Smooth muscle cell (in vitro differentiated cells): ENCODE results near the gene P2RY2. TPM values are rescaled to one million over a fixed set of nuclear protein-coding genes. Genes with fewer than 3 reads are reported as not detected.

Experiments used
- DNase-seq: peaks from one replicate; lab custom pipeline; 2025; ENCODE audit not compliant: unreplicated experiment; lab: John Stamatoyannopoulos, UW
- H2AFZ ChIP-seq: fragments of 200-600 bp; sonication (generic); 2 replicates; pipeline ENCODE4 v1.6.0; 2016; ENCODE audit warnings: antibody characterized with exemption, low read depth, mild to moderate bottlenecking
- H3F3A ChIP-seq: fragments of 200-600 bp; sonication (generic); 2 replicates; pipeline ENCODE4 v1.6.0; 2017; ENCODE audit warnings: antibody characterized with exemption, low read depth
- H3K27ac ChIP-seq: fragments of 200-600 bp; sonication (generic); 2 replicates; pipeline ENCODE4 v1.5.1; 2016; ENCODE audit warnings: low read depth, mild to moderate bottlenecking
- H3K27me3 ChIP-seq: fragments of 200-600 bp; sonication (generic); 2 replicates; pipeline ENCODE4 v1.6.1; 2016; ENCODE audit warnings: low read depth, mild to moderate bottlenecking
- H3K36me3 ChIP-seq: fragments of 200-600 bp; sonication (generic); 2 replicates; pipeline ENCODE4 v1.5.1; 2016; ENCODE audit warnings: low read depth
- H3K4me1 ChIP-seq: fragments of 200-600 bp; sonication (generic); 2 replicates; pipeline ENCODE4 v1.5.1; 2016; ENCODE audit warnings: low read depth
- H3K4me2 ChIP-seq: fragments of 200-600 bp; sonication (generic); 2 replicates; pipeline ENCODE4 v1.6.0; 2016; ENCODE audit warnings: mild to moderate bottlenecking
- H3K4me3 ChIP-seq: fragments of 200-600 bp; sonication (generic); 2 replicates; pipeline ENCODE4 v1.5.1; 2016; ENCODE audit warnings: mild to moderate bottlenecking
- H3K79me2 ChIP-seq: fragments of 200-600 bp; sonication (generic); 2 replicates; pipeline ENCODE4 v1.6.0; 2016; ENCODE audit warnings: low read depth, mild to moderate bottlenecking
- H3K9ac ChIP-seq: fragments of 200-600 bp; sonication (generic); 2 replicates; pipeline ENCODE4 v1.6.0; 2016; ENCODE audit warnings: low read depth
- H3K9me3 ChIP-seq: fragments of 200-600 bp; sonication (generic); replicated peaks from 2 replicates; pipeline ENCODE4 v1.5.1; 2016; ENCODE audit warnings: low read depth
- H4K20me1 ChIP-seq: fragments of 200-600 bp; sonication (generic); 2 replicates; pipeline ENCODE4 v1.6.0; 2016; ENCODE audit warnings: low read depth
- WGBS: methylation state at CpG from one replicate; pipeline ENCODE4 v1.1.7; 2016; ENCODE audit warnings: low lambda C conversion rate; 5-methylcytosine and 5-hydroxymethylcytosine counted together
- polyA plus RNA-seq: library from polyadenylated mRNA; unstranded; fragments of >200 nt; fragmentation: Nextera tagmentation; extraction: Ambion mirVana; gene quantifications from 2 replicates; pipeline ENCODE4 v1.2.1, GENCODE V29; 2016
- total RNA-seq: library from RNA; depleted of rRNA; stranded (reverse); fragments of >200 nt; gene quantifications from 2 replicates; pipeline ENCODE4 v1.2.3, GENCODE V29; 2014
- TF ChIP-seq, protein P1 (sequence below): fragments of 200-600 bp; sonication (generic); IDR thresholded peaks from 2 replicates; pipeline ENCODE4 v1.5.1; 2017; ENCODE audit warnings: borderline replicate concordance, mild to moderate bottlenecking, antibody characterized with exemption; ENCODE audit not compliant: insufficient read depth, poor library complexity, severe bottlenecking

Gene P2RY2
- total and polyA plus RNA-seq, 2 experiments from 2014 or later: 5.8 TPM; not detected in 1

DNA sequence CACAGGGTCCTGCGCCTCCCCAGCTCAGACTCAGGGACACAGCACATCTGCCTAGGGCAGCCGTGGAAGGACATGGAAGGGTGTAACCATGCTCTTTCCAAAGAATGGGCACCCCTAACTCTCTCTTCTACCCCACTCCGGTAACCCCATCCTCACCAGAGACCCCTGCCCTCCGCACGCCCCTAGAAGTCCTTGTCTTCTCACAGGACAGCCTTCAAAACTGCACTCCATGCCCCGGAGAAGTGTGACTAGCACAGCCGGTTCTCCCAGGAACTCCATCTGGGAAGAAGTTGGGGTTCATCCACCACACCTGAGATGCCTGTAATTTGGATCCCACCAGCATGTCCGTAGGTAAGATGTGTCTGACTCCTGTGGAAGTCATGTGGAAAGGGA is 25.0 kb downstream of the P2RY2 start:
- DNase-seq: no peak
- 84% methylated on average over 8 of the region's 8 CpGs for WGBS
- TF ChIP-seq, protein P1, sequence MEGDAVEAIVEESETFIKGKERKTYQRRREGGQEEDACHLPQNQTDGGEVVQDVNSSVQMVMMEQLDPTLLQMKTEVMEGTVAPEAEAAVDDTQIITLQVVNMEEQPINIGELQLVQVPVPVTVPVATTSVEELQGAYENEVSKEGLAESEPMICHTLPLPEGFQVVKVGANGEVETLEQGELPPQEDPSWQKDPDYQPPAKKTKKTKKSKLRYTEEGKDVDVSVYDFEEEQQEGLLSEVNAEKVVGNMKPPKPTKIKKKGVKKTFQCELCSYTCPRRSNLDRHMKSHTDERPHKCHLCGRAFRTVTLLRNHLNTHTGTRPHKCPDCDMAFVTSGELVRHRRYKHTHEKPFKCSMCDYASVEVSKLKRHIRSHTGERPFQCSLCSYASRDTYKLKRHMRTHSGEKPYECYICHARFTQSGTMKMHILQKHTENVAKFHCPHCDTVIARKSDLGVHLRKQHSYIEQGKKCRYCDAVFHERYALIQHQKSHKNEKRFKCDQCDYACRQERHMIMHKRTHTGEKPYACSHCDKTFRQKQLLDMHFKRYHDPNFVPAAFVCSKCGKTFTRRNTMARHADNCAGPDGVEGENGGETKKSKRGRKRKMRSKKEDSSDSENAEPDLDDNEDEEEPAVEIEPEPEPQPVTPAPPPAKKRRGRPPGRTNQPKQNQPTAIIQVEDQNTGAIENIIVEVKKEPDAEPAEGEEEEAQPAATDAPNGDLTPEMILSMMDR: no peak
- H3K9ac ChIP-seq: no peak overlapping the region
- H3K9me3 ChIP-seq: no peaks in the 10 kb centered on the region
- peak overlapping the region; percentile 71 for H3K4me2 ChIP-seq
- no peak overlapping the region for H2AFZ ChIP-seq
- no peaks in the 10 kb centered on the region for H3K4me1 ChIP-seq
- H3F3A ChIP-seq: no peaks in the 10 kb centered on the region
- H3K4me3 ChIP-seq: no peak overlapping the region
- H4K20me1 ChIP-seq: no peaks in the 10 kb centered on the region
- H3K79me2 ChIP-seq: no peaks in the 10 kb centered on the region
- H3K27ac ChIP-seq: no peak overlapping the region
- no peaks in the 10 kb centered on the region for H3K36me3 ChIP-seq
- H3K27me3 ChIP-seq: no peaks in the 10 kb centered on the region

DNA sequence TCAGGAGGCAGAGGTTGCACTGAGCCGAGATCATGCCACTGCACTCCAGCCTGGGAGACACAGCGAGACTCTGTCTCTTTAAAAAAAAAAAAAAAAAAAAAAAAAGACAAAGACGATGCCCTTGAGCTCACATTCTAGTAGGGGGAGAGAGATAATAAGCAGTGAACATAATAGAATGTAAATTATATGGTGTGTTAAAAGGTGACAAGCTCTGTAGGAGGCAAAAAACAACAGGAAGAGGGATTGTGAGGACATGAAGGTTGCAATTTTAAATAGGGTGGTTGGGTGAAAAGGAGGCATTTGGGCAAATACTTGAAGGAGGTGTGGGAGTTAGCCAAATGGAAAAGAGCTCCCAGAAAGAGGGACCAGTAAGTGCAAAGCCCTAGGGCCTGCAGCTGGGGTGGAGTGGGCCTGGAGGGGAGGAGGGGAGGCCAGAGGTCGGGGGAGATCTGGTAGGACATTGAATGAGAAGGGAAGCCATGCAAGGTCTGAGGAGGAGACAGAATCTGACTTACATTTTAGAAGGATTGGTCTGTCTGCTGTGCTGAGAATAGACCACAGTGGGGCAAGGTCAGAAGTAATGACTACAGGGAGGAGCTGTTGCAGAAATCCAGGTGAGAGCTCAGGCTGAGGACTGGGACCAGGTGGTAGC is 26.6 kb downstream of the P2RY2 start:
- Histone ChIP-seq H3K27me3 (no peaks in the 10 kb centered on the region), H3K79me2 (no peaks in the 10 kb centered on the region), H3F3A (no peaks in the 10 kb centered on the region), H3K4me1 (no peaks in the 10 kb centered on the region), H3K9me3 (no peaks in the 10 kb centered on the region), H3K4me3 (no peak overlapping the region), H3K36me3 (no peaks in the 10 kb centered on the region), H3K9ac (no peak overlapping the region), H4K20me1 (no peaks in the 10 kb centered on the region), H2AFZ (no peak overlapping the region), H3K4me2 (no peak overlapping the region), H3K27ac (no peak overlapping the region)
- TF ChIP-seq, protein P1: no peak
- DNase-seq: no peak
- WGBS: 66% methylated on average over 4 of the region's 4 CpGs

DNA sequence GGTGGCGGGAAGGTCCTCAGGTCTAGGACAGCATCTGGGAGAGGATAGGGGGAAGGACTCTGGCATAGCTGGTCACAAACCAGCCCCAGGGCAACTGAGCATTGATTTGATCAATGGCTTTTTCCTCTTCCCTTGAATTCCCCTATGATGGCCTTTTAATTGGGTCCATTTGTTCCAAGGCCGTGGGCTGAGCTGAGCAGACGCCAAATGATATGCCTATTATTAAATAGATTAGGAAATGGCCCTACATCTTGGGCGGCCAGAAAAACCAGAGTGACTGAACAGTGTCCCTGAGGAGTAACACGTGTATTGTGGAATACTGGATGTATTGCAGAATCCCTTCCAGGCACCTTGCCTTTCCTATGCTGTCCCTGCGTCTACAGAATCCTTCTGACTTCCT is 27.4 kb downstream of the P2RY2 start:
- no peak overlapping the region for H3K27ac ChIP-seq
- no peak overlapping the region for H3K9ac ChIP-seq
- no peaks in the 10 kb centered on the region for H3K36me3 ChIP-seq
- WGBS: 65% methylated on average over 6 of the region's 6 CpGs
- H3K27me3 ChIP-seq: no peaks in the 10 kb centered on the region
- no peak for DNase-seq
- H4K20me1 ChIP-seq: no peaks in the 10 kb centered on the region
- TF ChIP-seq, protein P1: no peak
- H3K4me2 ChIP-seq: no peak overlapping the region
- no peak overlapping the region for H2AFZ ChIP-seq
- H3F3A ChIP-seq: no peaks in the 10 kb centered on the region
- no peaks in the 10 kb centered on the region for H3K4me1 ChIP-seq
- no peak overlapping the region for H3K4me3 ChIP-seq
- no peaks in the 10 kb centered on the region for H3K79me2 ChIP-seq
- no peaks in the 10 kb centered on the region for H3K9me3 ChIP-seq

DNA sequence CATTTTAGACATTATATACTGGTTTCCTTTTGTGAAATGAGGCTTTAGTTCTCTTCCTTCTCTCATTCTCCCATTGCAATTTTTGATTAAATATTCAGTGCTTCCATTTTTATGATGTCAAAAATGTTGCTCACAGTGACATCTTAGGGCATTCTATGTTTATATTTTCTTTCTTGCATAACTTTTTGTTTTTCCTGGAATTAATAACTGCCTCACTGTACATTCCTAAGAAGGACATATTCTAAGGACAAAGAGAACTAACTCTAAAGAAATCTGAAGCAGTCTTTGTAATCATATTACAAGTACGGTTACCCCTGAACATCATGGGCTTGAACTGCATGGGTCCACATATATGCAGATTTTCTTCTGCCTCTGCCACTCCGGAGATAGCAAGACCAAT is 28.2 kb downstream of the P2RY2 start:
- TF ChIP-seq, protein P1: no peak
- WGBS: 97% methylated on average over 2 of the region's 2 CpGs
- Histone ChIP-seq H3K4me3 (no peak overlapping the region), H3K9me3 (no peaks in the 10 kb centered on the region), H3K4me2 (no peak overlapping the region), H4K20me1 (no peaks in the 10 kb centered on the region), H3K27me3 (no peaks in the 10 kb centered on the region), H2AFZ (no peak overlapping the region), H3K4me1 (no peaks in the 10 kb centered on the region), H3K36me3 (no peaks in the 10 kb centered on the region), H3K27ac (no peak overlapping the region), H3K79me2 (no peaks in the 10 kb centered on the region), H3K9ac (no peak overlapping the region), H3F3A (no peaks in the 10 kb centered on the region)
- DNase-seq: no peak
